GM19025 (cell line): ENCODE data around the gene CLEC12A.
"Not testable (repeated sequence)": the region's sequence is repeated elsewhere in the genome, so short reads cannot be mapped to it uniquely, and the experiment has no call there.

Source experiments
- ATAC-seq: cut with Tn5 transposase; IDR thresholded peaks from one replicate; pipeline ENCODE4 v1.9.1; 2021; ENCODE audit warnings: mild to moderate bottlenecking, low read depth, moderate library complexity; ENCODE audit not compliant: unreplicated experiment

CLEC12A gene

DNA sequence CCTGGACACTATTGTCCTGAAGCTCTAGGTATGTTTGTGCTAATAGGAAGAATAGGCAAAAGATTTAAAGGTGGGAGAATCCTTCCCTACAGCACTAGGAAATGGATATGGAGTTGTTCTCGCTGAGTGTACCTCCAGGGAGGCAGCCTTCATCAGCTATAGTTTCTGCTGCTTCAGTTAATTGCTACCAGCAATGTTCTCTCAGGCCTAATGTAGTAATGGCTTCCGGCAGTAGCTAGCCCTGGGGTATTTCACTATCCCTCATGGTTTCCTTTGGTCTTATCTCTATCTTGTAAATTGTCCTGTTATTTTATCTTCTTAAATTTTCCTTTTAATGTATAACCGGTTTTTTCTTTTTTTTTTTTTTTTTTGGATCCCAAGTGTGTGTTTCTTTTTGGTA is 9.3 kb upstream of the CLEC12A start:
- no peak for ATAC-seq

DNA sequence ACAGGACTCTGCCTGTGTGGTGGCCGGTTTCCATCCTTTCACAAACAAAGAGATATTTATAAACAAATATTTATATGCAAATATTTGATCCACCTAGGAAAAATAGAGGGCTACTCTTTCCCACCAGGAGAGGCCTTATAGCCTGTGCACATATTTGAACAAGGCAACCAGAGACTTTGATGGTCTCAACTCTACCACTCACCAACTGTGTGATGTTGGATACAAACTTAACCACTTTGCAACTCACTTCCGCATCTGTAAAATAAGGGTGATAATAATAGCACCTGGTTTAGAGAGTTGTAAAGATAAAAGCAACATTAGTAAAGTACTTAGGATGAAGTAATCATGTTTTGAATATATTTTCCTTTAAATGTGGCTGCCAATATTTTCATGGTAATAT is 1.5 kb upstream of the CLEC12A start:
- no peak for ATAC-seq

DNA sequence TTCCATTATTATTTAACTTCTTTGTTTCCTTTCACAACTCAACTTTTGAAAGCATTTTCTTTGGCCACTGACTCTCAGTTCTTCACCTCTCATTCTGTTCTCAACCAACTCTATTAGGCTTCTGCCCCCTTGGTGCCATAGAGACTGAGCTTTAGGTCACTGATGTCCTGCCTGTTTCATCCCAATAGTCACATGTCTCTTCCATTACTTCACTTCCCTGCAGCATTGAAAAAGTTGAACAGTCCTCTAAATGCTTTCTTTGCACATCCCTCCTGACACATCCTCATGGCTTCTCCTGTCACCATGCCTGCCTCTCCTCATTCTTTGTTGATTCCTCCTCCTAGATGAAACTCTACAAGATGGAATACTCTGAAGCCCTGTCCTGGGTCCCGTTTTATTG is 2.7 kb downstream of the CLEC12A start:
- no peak for ATAC-seq

DNA sequence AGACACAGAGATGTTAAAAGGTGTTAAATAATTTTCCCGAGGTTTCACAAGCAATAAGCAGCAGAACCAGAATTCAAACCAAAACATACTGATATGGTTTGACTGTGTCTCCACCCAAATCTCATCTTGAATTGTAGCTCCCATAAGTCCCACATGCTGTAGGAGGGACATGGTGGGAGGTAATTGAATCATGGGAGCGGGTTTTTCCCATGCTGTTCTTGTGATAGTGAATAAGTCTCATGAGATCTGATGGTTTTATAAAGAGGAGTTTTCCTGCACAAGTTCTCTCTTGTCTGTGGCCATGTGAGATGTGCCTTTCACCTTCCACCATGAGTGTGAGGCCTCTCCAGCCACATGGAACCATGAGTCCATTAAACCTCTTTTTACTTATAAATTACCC is 3.5 kb downstream of the CLEC12A start:
- ATAC-seq, result not testable (repeated sequence)

DNA sequence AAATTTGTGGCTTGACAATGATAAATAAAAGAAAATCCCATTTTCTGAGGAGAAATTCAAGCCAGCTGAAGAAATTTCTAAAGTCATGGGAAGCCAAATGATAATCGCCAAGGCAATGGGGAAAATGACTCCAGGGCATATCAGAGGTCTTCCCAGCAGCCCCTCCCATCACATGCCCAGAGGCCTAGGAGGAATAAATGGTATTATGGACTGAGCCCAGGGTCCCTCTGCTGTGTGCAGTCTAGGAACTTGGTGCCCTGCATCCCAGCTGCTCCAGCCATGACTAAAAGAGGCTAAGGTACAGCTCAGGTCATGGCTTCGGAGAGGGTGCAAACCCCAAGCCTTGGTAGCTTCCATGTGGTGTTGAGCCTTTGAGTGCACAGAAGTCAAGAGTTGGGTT is 4.4 kb downstream of the CLEC12A start:
- no peak for ATAC-seq

- ATAC-seq, result not testable (repeated sequence)
These were observed 5.4 kb downstream of the CLEC12A start for GRCh38 chr12:9976626-9977025.

- no peak for ATAC-seq
These were observed 6.7 kb downstream of the CLEC12A start for GRCh38 chr12:9977916-9978315.

- ATAC-seq, result no peak
These were observed 8.9 kb downstream of the CLEC12A start for GRCh38 chr12:9980126-9980525.

DNA sequence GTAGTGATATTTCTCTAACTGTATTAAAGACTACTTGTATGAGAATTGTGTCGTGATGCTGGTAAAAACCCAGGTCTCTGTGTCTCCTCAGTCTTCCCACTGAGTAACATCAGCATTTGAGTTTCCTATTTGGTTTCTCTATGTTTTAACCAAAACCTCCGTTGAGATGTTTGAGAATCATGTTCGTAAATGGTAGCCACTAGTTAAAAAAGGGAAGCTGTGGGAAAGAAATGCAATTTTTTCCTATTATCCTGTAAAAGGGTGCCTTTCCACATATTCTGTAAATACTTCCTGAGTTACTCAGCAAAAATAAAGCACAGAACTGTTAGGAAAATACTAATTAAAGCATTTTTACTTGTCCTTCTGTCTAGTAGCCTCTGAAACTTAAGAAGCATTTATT is 20.7 kb downstream of the CLEC12A start:
- ATAC-seq, result no peak

DNA sequence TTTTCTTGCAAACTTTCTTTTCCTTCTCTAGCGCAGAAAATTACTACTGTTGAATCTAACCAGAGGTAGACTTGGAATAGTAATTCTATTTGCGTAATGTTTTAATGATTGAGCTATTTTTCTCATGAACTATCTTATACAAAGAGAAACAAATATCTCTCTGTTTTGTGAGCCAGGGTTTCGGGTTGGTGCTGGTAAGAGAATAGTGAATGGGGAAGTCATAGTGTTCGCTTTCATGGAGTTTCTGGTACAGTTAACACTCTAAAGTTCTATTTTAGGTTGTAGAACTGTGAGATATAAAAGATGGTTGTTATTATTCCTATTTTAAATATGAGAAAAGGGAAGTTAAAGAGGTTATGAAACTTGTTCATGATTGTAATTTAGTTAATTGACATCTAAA is 21.1 kb downstream of the CLEC12A start:
- ATAC-seq, result no peak

GRCh38 chr12:9999016-9999415 is 27.8 kb downstream of the CLEC12A start, which contains the start of gene CLEC1B:
Gene CLEC1B (minus strand): TSS chr12:9999121. CDS start chr12:9999100, 21 bp downstream.
- no peak for ATAC-seq

GRCh38 chr12:10001171-10001776 is 30.1 kb downstream of the CLEC12A start:
- no peak for ATAC-seq

- ATAC-seq, result no peak
These were observed 41.6 kb downstream of the CLEC12A start for GRCh38 chr12:10012630-10013330.

DNA sequence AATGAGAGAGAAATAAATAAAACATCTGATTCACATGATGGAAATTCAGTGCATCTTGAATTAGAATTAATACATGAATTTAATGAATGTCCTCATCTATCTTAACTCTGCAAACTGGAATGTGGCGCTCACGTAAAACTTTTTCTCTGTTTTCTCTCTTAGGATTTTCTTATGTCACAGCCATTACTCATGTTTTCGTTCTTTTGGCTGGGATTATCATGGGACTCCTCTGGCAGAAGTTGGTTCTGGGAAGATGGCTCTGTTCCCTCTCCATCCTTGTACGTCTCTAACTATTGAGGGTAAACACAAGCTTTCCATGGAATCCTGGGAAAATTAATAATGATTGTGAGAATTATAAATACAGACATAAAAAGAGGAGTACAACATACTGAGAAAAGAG is 44.2 kb downstream of the CLEC12A start:
- ATAC-seq, result no peak

GRCh38 chr12:10016881-10017280 is 45.7 kb downstream of the CLEC12A start:
- no peak for ATAC-seq

DNA sequence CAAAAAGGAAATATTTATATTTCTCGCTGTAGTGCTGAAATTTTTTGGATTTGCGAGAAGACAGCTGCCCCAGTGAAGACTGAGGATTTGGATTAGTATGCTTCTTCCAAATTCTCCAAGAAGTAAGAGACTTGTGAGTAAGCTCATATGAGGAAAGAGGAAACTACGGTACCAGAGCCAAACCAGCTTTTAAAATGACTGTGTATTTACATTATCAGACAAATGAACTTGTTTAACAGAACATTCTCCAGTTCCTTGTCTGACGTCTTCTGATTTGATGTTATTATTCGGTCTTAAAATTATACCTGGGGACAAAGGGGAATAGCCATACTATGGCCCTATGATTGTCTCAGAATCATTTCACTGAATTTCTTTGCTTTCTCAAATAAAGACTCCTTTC is 47.2 kb downstream of the CLEC12A start:
- ATAC-seq, result no peak

DNA sequence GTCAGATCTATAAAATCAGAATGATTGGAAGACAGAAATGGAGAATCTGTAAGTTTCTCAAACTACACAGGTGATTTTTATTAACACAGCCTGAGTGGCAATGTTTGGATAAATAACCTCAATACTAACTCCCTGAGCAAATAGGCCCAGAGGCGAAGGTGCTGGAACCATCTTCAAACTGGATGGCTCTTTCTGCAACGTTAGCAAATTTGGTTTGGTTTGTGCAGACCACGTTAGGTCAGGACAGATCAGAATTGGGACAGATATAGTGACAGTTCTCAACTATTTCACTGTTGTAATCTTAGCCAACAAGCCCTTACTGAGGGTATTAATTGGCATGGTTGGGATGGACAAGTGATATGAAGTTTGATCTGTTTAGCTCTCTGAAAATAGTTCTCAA is 50.1 kb downstream of the CLEC12A start:
- ATAC-seq, result no peak

DNA sequence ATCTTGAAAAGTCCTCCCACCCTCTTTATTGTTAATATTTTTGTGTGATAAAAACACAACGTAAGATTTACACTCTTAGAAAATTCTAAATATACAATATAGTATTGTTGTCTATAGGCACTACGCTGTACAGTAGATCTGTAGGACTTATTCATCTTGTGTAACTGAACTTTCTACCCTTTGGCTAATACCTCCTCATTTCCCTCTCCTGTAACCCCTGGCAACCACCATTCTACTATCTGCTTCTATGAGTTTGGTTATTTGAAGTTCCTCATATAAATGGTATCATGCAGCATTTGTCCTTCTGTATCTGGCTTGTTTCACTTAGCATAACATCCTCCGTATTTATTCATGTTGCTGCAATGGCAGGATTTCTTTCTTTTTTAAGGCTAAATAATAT is 54.0 kb downstream of the CLEC12A start:
- no peak for ATAC-seq

DNA sequence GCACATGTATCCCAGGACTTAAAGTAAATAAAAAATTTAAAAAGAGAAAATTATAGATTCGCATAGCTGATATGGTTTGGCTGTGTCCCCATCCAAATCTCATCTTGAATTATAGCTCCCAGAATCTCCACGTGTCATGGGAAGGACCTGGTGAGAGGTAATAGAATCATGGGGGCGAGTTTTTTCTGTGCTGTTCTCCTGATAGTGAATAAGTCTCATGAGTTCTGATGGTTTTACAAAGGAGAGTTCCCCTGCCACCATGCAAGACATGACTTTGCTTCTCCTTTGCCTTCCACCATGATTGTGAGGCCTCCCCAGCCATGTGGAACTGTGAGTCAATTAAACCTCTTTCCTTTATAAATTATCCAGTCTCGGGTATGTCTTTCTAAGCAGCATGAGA is 55.5 kb downstream of the CLEC12A start:
- not testable (repeated sequence) for ATAC-seq

GRCh38 chr12:10027311-10027710 is 56.1 kb downstream of the CLEC12A start:
- no peak for ATAC-seq

- ATAC-seq, result no peak
These were observed 56.5 kb downstream of the CLEC12A start for GRCh38 chr12:10027721-10028120.

- no peak for ATAC-seq
These were observed 59.2 kb downstream of the CLEC12A start, which contains the start of gene CLEC9A for GRCh38 chr12:10030446-10030845. Gene CLEC9A (plus strand): TSS chr12:10030682. CDS start chr12:10052688, 22,006 bp downstream.
